Subcutaneous abdominal adipose tissue (tissue), 5 donors: Measurements from ENCODE around the gene JPH2.

Experiments
- H3K27ac ChIP-seq: one replicate; pipeline ENCODE4 v1.7.0; 2013; ENCODE audit warnings: low read depth, mild to moderate bottlenecking, inconsistent platforms, low read length, moderate library complexity
- H3K27me3 ChIP-seq, 5 donors: one replicate each; pipeline ENCODE4 v1.7.0; 2013; ENCODE audit warnings: low read length in 5 of 5, inconsistent platforms in 1 of 5; ENCODE audit not compliant: control insufficient read depth in 5 of 5, insufficient read depth in 4 of 5
- H3K36me3 ChIP-seq, 5 donors: one replicate each; pipeline ENCODE4 v1.7.0; 2013; ENCODE audit warnings: low read length in 5 of 5; ENCODE audit not compliant: control insufficient read depth in 5 of 5, insufficient read depth in 5 of 5
- H3K4me1 ChIP-seq, 5 donors: one replicate each; pipeline ENCODE4 v1.7.0; 2013; ENCODE audit warnings: low read length in 5 of 5, mild to moderate bottlenecking in 3 of 5, moderate library complexity in 1 of 5; ENCODE audit not compliant: control insufficient read depth in 5 of 5, insufficient read depth in 5 of 5
- H3K4me3 ChIP-seq, 5 donors: one replicate each; pipeline ENCODE4 v1.7.0; 2013; ENCODE audit warnings: low read length in 5 of 5, low read depth in 1 of 5
- H3K9ac ChIP-seq, 5 donors: one replicate each; pipeline ENCODE4 v1.7.0; 2013; ENCODE audit warnings: low read length in 5 of 5, mild to moderate bottlenecking in 4 of 5, moderate library complexity in 3 of 5
- H3K9me3 ChIP-seq, 5 donors: one replicate each; pipeline ENCODE4 v1.7.0; 2013; ENCODE audit warnings: low read length in 5 of 5; ENCODE audit not compliant: control insufficient read depth in 5 of 5
- donor health status: healthy.
- donor health status: healthy.
- donor health status: healthy.
- donor health status: healthy.
- donor health status: healthy.

JPH2 gene

DNA sequence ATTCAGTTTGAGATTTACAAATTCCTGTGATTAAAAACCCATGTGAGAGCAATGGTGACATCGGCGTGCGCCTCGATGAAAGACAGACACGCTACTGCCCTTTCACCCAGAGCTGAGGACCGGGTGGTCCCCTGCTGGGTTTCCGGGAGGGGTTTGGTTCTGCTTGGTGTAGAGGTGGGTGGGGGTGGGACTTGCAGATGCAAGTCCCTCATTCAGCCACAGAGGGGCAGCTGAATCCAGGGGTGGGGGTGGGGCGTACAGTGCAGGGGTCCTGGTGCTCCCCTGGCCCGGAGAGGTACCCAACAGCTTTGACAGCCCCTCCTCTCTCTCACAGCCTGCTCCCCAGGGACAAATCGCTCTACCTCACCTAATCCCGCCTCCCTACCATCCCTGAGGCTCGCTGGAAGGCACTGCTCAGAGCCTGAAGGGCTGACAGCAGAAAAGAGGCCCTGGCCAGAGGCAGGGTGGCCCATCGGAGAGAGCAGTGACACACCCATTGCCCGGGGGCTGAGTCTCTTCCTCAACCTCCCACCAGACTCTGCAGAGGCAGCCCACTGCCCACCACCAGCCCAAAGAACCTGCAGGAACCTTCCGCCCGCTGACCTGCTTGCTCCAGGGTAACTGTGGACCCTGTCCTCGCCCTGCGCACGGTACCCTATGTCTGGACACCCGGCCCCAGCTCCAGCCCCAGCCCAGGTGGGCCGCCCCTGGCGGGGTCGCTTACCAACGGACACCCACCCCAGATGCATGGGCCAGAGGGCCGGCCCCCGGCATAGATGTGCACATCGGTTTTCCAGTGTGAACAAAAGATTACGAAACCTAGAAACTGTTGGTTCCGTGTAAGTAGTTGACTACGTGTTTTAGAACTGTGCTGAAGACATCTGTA, 118.4 kb downstream of the JPH2 start:
- Histone ChIP-seq H3K36me3 (peaks cover 0 to 5% (median 0%) of the 10 kb centered on the region in 5 donors), H3K27ac (no peak overlapping the region), H3K4me1 (no peaks in the 10 kb centered on the region), H3K4me3 (no peak overlapping the region), H3K9ac (no peak overlapping the region), H3K27me3 (peaks cover 5 to 30% (median 15%) of the 10 kb centered on the region in 5 donors), H3K9me3 (peaks cover 0 to 2% (median 0%) of the 10 kb centered on the region in 5 donors)

DNA sequence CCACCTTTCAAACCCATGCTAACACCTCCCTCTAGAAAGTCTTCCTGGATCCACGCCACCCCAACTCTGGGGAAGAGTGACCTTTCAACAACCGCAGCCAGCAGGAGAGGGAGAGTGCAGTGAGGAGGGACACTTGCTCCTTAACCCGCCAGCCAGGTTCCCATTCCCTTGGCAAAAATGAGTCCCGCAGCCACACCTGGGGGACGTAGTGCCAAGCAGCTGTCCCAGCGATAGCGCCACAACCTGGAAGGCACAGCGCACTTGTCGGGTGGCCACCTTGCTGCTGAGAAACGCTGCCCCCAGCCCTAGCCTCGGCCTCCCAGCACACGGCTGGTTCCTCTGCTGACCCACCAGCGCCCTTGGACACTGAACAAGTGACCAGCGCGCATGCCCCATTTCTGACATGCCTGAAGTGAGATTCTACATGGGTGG, 119.3 kb downstream of the JPH2 start:
- Histone ChIP-seq H3K27ac (no peak overlapping the region), H3K27me3 (peaks cover 2 to 30% (median 9%) of the 10 kb centered on the region in 5 donors), H3K4me3 (no peak overlapping the region), H3K36me3 (peaks cover 0 to 5% (median 0%) of the 10 kb centered on the region in 5 donors), H3K9ac (no peak overlapping the region), H3K9me3 (peaks cover 0 to 2% (median 0%) of the 10 kb centered on the region in 5 donors), H3K4me1 (no peaks in the 10 kb centered on the region)

DNA sequence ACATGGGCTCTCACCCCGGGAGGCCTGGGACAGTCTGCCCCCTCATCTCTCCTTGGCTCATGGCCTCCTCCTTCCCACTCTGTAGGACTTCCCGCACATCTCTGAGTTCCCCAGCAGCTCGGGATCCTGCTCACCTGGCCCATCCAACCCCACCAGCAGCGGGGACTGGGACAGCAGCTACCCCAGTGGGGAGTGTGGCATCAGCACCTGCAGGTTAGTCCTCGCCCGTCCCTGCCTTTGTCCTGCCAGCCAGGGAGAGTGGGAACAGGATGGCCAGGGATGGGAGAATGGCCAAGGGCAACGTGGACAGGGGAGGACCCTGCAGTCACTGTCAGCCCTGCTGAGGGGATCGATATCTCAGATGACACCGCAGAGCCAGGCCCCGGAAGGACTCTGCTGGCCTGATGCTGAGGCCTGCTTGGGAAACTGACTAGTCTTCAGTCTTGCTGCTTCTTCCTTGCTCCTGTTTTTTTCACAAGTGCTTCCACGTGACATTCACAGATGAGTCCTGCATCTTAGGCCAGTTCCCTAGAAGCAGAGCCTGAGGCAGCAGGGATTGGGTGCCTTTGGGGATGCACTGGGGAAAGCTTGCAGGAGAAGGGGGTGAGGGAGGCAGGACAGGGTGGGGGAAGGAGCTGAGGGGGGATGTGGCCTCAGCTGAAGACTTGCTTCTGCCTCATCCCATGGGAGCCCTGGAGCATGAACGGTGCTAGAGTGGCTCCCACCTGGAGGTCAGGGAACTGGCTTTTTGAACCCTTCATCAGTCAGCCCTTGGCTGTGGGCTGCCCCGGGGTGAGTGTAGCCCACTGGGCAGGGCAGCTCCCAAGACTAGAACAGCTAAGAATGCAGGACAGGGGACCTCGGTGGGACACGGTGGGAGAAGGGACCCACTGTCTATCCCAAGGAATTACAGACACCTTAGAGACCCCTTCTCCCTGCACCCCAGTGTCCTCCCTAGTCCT, 120.1 kb downstream of the JPH2 start:
- Histone ChIP-seq H3K36me3 (peaks cover 0 to 5% (median 0%) of the 10 kb centered on the region in 5 donors), H3K27ac (no peak overlapping the region), H3K9me3 (peaks cover 0 to 2% (median 0%) of the 10 kb centered on the region in 5 donors), H3K9ac (no peak overlapping the region), H3K27me3 (peaks cover 2 to 29% (median 9%) of the 10 kb centered on the region in 5 donors), H3K4me1 (no peaks in the 10 kb centered on the region), H3K4me3 (no peak overlapping the region)

DNA sequence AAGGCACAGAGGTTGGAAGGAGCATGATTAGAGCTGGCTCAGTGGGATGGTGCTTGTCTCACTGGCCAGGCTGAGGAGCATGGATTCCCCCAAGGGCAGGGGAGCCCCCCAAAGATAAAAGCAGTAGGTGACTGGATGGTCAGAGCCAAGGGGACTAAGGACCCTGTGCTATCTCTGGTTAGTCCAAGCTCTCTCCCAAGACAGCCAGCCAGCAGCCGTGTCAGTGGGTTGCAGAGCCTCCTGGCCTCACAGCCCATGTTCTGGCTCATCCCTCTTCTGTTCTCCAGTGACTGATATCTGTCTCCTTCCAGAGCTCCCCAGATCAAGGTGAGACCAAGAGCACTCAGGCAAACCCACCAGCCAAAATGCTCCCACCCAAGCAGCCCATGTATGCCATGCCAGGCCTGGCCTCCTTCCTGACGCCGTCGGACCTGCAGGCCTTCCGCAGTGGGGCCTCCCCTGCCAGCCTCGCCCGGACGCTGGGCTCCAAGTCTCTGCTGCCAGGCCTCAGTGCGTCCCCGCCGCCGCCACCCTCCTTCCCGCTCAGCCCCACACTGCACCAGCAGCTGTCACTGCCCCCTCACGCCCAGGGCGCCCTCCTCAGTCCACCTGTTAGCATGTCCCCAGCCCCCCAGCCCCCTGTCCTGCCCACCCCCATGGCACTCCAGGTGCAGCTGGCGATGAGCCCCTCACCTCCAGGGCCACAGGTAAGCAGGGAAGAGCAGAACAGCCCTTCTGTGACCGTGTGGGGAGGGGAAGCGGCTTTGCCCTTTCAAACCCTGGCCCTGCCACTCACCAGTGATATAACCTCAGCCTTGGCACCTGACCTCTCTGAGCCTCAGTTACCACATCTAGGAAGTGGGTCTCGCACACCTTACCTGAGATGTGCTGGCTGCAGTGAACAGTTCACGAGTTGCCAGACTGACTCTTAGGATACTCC, 121.3 kb downstream of the JPH2 start:
- Histone ChIP-seq H3K9me3 (peaks cover 0 to 2% (median 0%) of the 10 kb centered on the region in 5 donors), H3K27me3 (peaks cover 2 to 17% (median 9%) of the 10 kb centered on the region in 5 donors), H3K9ac (no peak overlapping the region), H3K4me3 (no peak overlapping the region), H3K4me1 (no peaks in the 10 kb centered on the region), H3K27ac (no peak overlapping the region), H3K36me3 (peaks cover 0 to 5% (median 0%) of the 10 kb centered on the region in 5 donors)

DNA sequence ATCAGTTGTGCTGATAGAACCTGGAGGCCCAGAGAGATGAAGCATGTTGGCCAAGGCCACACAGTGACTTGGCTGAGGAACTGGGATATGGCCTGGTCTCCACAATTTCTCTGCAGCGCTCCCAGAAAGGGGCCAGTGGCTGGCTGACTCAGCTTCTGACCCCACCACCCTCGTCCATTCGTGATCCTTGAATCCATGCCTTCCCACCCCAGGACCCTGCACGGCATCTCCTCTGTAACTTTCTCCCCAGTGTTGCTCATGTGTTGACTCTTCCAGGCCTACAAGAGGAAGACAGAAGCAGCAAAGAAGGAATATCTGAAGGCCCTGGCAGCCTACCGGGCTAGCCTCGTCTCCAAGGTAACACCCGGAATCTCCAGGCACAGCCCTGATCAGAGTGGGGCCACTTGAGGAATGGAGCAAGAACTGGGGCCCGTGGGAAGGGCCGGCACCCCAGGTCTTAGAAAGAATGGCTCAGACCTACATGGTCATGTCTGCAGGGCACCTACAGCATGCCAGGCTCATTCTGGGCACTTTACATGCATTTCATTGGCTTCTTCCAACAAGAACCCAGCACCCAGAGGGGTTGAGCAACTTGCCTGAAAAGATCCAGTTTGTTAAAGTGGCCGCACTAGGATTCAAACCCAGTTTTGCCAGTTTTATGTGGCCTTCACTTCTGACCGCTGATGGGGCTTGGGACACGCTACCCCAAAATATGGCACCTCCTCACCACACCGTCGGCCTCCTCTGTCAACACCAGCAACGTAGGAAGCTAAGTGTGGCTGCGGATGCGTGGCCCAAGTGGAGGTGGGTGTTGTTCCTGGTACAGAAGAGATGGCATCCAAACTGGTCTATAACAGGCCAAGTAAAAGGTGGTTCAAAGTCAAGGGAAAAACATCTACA, 122.2 kb downstream of the JPH2 start:
- Histone ChIP-seq H3K36me3 (peaks cover 0 to 5% (median 0%) of the 10 kb centered on the region in 5 donors), H3K9ac (no peak overlapping the region), H3K9me3 (peaks cover 0 to 2% (median 0%) of the 10 kb centered on the region in 5 donors), H3K27ac (no peak overlapping the region), H3K4me3 (no peak overlapping the region), H3K27me3 (peaks cover 2 to 9% (median 7%) of the 10 kb centered on the region in 5 donors), H3K4me1 (no peaks in the 10 kb centered on the region)
